Gastrocnemius medialis (tissue), 4 donors: ENCODE data around the gene KIF5A.
A peak's percentile ranks its signal among the peaks of the same experiment; 100 is the strongest.

Experiments
- POLR2A ChIP-seq, 2 donors: fragments of 450-650 bp; IDR thresholded peaks; one replicate each; pipeline ENCODE4 v1.6.1; 2017; ENCODE audit warnings: antibody characterized with exemption in 2 of 2, mild to moderate bottlenecking in 2 of 2, moderate library complexity in 2 of 2
- TF ChIP-seq, protein P1 (sequence below), 5 experiments: fragments of 450-650 bp in 3 of 5; fragments of 200-600 bp in 2 of 5; sonication (generic) in 2 of 5; IDR thresholded peaks in 4 of 5; conservative IDR thresholded peaks in 1 of 5; 1 replicate in 4 of 5; 2 replicates in 1 of 5; pipeline ENCODE4 v1.5.1; 2016 to 2019; ENCODE audit warnings: antibody characterized with exemption in 5 of 5, mild to moderate bottlenecking in 3 of 5, moderate library complexity in 3 of 5

GRCh38 chr12:57522011-57522886 is 27.6 kb upstream of the KIF5A start, which contains the start of gene MBD6:
- TF ChIP-seq, protein P1, sequence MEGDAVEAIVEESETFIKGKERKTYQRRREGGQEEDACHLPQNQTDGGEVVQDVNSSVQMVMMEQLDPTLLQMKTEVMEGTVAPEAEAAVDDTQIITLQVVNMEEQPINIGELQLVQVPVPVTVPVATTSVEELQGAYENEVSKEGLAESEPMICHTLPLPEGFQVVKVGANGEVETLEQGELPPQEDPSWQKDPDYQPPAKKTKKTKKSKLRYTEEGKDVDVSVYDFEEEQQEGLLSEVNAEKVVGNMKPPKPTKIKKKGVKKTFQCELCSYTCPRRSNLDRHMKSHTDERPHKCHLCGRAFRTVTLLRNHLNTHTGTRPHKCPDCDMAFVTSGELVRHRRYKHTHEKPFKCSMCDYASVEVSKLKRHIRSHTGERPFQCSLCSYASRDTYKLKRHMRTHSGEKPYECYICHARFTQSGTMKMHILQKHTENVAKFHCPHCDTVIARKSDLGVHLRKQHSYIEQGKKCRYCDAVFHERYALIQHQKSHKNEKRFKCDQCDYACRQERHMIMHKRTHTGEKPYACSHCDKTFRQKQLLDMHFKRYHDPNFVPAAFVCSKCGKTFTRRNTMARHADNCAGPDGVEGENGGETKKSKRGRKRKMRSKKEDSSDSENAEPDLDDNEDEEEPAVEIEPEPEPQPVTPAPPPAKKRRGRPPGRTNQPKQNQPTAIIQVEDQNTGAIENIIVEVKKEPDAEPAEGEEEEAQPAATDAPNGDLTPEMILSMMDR (IDR thresholded peaks at IDR 0.05 in 4 of 5, conservative IDR thresholded peaks at IDR 0.05 in 1 of 5): no peak
- peak; percentile 72 to 79 for TF ChIP-seq POLR2A (IDR thresholded peaks at IDR 0.05)
